ENCODE data around the gene RASIP1.
"Not testable (repeated sequence)": the region's sequence is repeated elsewhere in the genome, so short reads cannot be mapped to it uniquely, and the experiment has no call there.

RASIP1 gene

DNA sequence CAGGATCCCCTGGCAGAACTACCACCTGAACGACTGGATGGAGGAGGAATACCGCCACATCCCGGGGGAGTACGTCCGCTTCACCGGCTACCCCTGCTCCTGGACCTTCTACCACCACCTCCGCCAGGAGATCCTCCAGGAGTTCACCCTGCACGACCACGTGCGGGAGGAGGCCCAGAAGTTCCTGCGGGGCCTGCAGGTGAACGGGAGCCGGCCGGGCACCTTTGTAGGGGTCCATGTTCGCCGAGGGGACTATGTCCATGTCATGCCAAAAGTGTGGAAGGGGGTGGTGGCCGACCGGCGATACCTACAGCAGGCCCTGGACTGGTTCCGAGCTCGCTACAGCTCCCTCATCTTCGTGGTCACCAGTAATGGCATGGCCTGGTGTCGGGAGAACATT is 37.1 kb downstream of the RASIP1 start:
- no peak for DNase-seq

GRCh38 chr19:48702701-48703100 is 37.7 kb downstream of the RASIP1 start:
- no peak for DNase-seq

GRCh38 chr19:48698046-48698445 is 42.4 kb downstream of the RASIP1 start:
- no peak for DNase-seq

GRCh38 chr19:48696353-48697010 is 43.9 kb downstream of the RASIP1 start:
- no peak for DNase-seq

DNA sequence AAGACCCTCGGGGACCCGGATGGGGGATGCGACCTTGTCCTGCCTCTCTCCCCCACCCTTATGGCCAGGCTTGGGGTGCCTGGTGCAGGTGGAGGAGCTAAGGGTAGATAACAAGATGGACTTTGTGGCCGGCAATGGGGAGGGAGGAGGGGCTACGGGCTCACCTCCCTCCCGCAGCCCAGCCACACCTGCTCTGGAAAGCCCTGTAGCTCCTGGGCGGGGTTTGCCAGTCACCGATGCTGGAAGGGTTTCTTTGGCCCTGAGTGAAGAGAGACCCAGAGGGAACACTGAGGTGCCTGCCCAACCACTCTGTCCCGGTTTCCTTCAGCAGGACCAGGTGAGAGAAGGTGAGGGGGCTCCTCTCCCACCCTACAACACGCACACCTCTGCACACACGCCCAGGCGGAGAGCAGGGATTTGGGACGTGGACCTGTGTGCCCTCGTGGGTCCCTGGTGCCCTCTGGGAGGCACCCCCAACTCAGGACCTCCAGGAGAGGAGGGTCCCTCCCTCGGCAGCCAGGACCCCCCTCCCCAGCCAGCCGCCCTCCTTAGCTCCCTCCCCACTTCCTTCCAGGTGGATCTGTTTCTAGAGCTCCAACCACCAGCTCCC is 44.6 kb downstream of the RASIP1 start, which contains the start of gene FUT2:
TSS of gene FUT2 (plus strand) at position 229 of the 610 bp plus-strand sequence. CDS start 6,986 bp downstream, outside the sequence.
- DNase-seq, result no peak

DNA sequence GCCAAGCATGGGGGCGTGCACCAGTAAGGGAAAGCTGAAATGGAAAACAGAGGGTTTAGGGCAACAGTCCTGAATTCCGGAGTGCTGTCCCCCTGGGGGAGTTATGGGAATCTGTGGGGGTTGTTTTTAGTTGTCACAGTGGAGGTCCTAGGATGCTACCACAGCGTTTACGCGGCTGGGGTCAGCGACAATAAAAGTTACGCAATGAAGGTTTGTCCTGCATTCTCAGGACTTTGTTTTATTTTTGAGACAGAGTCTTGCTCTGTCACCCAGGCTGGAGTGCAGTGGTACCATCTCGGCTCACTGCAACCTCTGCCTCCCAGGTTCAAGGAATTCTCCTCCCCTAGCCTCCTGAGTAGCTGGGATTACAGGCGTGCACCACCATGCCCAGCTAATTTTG is 46.8 kb downstream of the RASIP1 start:
- not testable (repeated sequence) for DNase-seq

GRCh38 chr19:48689449-48689848 is 51.0 kb downstream of the RASIP1 start:
- DNase-seq, result no peak

DNA sequence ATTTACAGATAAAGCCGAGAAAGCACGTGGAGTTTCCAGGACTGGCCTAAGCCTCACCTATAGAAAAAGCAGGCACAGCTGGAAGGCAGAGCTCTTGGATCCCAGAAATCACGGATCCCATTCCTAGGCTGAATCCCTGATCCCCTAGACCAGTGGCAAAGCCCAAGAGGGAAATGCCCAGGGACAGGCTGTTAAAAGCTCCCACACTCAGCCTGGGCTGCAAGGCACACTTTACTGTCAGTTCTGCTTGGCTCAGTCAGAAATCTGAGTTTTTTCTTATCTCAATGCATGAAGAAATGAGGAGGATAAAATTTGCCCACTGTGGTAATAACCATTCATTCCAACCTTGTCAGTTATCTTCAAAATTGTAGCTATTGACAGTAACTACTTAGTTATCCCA is 52.6 kb downstream of the RASIP1 start:
- DNase-seq, result no peak

GRCh38 chr19:48686637-48687036 is 53.8 kb downstream of the RASIP1 start:
- not testable (repeated sequence) for DNase-seq

DNA sequence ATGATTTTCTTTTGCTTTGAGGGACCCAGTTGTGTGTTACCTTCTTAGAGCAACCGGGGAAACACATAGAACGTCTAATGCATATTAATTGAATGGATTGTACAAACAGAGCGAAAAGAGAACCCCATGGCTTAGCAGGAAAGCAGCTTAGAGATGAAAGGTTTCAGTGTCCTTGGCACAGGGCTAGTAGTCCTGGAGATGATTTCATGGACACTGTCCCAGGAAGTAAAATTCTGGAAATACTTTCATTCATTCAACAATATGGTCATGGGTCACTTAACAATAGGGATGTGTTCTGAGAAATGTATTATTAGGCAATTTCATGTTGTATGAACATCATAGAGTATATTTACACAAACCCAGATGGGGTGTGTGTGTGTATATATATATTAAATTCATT is 54.3 kb downstream of the RASIP1 start:
- DNase-seq, result no peak

DNA sequence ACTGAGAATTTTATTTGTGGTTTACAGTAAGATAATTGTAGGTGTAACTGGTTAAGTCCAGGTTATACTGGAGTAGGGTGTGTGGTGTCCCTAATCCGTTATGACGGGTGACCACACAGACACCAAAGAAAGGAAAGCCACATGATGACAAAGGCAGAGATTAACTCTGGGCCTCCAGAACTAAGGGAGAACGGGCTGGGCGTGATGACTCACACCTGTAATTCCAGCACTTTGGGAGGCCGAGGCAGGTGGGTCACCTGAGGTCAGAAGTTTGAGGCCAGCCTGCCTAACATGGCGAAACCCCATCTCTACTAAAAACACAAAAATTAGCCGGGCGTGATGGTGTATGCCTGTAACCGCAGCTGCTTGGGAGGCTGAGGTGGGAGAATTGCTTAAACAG is 54.8 kb downstream of the RASIP1 start:
- no peak for DNase-seq

DNA sequence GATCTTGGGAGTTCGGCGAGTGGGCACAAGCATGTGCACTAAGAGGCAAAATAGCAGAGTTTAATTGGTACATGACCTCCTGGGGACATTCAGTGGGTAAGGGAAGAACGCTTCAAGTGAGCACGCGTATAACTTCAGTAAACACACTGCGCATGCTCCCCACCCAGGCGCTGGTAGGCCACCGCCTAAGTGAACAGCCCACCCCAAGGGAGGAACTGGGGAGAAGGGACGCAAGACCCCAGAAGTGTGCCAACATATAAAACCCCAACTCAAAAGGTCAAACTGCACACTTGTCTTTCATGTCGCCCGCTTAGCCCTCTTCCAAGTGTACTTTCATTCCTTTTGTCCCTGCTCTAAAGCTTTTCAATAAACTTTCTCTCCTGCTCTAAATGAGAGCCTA is 57.1 kb downstream of the RASIP1 start:
- DNase-seq, result no peak

DNA sequence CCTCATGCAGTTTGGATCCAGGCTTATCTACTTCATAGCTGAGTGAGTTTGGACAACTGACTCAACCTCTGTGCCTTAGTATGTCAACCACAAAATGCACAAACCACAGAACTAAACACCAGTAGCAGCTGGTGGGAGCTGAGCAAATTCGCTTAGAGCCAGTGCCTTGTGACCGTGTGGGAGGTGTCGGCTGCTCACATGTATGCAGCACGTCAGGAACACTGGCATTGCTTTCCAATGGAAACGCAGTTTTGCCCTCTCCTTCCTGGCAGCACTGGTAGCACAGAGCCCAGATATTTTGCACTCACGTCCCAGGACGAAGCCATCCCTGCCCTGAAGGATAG is 59.3 kb downstream of the RASIP1 start:
- DNase-seq, result no peak

- no peak for DNase-seq
Measured at GRCh38 chr19:48680436-48681126, 59.8 kb downstream of the RASIP1 start.

- DNase-seq, result not testable (repeated sequence)
Measured at GRCh38 chr19:48680006-48680405, 60.4 kb downstream of the RASIP1 start.

- DNase-seq, result no peak
Measured at GRCh38 chr19:48678201-48678600, 62.2 kb downstream of the RASIP1 start.

DNA sequence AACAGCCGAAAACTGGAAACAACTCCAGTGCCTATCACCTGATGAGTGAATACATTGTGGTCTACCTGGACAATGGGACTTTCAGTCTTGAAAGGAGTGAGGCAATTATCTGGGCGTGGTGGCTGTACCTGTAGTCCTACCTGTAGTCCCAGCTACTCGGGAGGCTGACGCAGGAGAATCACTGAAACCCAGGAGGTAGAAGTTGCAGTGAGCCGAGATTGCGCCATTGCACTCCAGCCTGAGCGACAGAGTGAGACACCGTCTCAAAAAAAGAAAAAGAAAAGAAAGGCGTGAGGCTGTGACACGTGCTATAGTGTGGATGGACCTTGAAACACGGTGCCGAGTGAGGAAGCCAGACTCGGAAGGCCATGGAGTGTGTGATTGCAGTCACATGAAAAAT is 63.5 kb downstream of the RASIP1 start:
- no peak for DNase-seq

DNA sequence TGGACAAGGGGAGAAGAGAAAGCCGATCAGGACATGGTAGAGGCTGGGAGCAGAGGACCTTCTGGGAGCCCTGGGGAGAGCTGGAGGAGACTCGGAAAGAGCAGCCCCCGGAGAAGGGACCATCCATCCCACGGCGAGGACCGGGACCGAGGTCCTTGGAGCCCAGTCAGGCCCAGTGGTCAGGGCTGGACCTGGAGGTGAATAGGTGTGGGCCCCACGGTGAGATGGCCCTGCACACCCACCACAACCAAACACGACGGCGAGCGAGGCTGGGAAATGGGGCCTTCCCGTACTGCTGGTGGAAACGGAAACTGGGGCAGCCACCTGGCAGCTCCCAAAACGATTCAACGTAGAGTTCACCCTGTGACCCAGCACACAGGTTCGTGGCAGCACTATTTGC is 63.9 kb downstream of the RASIP1 start:
- no peak for DNase-seq

DNA sequence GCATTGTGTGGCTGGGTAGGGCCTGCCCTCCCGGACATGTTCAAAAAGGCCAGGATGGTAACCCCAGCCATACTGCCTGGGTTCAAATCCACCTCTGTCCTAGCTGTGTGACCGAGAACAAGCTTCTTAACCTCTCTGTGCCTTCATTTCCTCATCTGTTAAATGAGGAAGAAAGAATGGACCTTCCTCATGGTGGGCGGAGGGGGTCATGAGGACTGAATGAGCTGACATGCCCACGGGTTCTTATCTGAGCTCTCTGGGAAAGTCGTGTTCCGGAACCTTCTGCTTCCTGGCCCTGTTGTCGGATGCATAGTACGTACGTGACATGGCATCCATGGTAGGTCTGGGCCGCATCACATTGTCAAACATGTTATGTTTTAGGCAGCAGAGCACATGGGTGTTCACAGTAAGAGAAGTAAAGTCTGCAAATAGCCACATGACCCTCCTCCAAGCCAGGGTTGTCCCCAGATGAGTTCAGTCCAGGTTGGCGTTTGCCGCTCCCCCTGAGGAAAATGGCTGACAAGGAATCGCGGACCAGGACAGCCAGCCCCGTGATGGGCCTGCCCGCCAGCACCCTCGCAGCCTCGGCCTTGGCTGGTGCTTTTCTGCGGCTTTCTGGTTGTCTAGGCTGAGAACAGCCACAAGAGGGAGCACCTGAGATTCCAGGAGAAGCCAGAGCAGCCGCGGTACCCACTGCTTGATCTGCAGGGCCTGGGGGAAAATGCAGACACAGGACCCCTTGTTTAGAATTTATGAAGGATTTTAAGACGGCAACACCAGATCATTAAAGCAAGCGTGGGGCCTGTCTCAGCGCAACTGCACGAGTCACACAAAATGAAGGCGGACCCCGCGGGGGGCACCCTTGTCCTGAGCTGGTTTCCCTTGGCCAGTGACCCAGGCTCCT is 65.2 kb downstream of the RASIP1 start:
- peak; percentile 67 for DNase-seq

- no peak for DNase-seq
Measured at GRCh38 chr19:48674216-48674809, 66.1 kb downstream of the RASIP1 start.

DNA sequence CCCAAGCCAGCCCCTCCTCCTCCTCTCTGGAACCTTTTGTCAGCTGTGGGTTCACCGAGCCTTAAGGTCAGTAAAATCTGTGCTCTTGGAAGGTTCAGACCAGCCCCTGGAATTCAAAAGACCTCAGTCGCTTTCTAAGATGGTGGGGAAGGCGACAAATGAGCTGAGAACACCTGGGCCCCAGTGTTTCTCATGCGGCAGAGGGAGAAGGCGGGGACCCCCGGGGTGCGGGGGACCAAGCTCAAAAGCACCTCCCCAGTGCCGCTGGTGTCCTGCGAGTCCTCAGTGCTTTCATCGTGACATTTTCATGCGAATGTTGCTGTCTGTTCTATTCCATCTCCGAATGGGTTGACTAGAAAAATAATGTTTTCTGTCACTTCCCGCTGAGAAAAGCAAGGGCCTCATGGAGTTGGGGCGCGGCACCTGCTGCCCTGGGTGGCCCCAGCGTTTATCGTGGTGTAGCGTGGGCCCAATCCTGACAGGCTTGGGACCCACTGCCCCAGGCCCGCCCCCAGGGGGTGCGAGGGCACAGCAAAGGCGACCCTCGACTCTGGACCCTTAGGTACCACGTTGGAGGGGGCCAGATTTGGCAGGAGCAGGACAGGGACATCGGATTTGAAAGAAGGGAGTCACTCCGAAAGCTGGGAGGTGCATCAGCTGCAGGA is 66.8 kb downstream of the RASIP1 start:
- no peak for DNase-seq

GRCh38 chr19:48672994-48673393 is 67.4 kb downstream of the RASIP1 start, which contains the start of gene NTN5:
Gene NTN5 (minus strand): TSS chr19:48673017. CDS start chr19:48670986, 2,031 bp downstream.
- no peak for DNase-seq
